Measurements from ENCODE around the gene SGCD. TPM values are rescaled to one million over a fixed set of nuclear protein-coding genes. Genes with fewer than 3 reads are reported as not detected.

Gene SGCD
- total and polyA plus RNA-seq, 9 of the 15 experiments (the other 6 are each of a cell fraction or from before 2014, with no cell fraction given), result not detected

DNA sequence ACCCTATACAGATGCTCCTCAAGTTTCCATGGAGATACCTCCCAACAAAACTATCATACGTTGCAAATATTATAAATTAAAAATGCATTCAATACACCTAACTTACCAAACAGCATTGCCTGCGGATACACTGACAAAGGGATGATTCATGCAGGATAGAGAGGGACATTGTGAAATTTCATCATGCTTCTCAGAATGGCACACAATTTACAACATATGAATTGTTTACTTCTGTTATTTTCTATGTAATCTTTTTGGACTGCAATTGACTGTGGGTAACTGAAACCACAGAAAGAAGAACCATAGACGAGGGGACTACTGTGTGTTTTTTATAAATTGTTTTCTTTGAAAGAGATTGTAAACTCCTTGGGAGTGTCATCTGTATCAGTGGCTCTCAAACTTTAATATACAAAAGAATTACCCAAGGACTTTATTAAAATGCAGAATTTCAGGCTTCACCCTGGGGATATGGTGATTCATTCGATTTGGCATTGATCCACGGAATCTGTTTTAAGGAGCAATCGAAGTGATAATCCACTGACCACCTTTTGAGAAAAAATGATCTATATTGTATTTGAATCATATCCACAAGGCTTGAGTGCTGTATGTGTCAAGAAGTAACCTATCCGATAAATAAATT lies 146.4 kb downstream of the SGCD start:
- FAIRE-seq (no peak), DNase-seq (ENCODE audit: extremely low read depth in 1 of 4, low spot score in 3 of 4) (no peak), ATAC-seq (no peak)
- in situ Hi-C loops (cut with MboI) (no loop called here), intact Hi-C loops (cut with micrococcal nuclease) (no loop called here)
- BruUV-seq (replicated peaks), result no TSS peak
- ChIA-PET POLR2A (no interaction called here), CTCF (ENCODE audit: low intra/inter-chr PET ratio) (no interaction called here)
- TF ChIP-seq ZNF436 (CRISPR knock-in tag; IDR thresholded peaks at IDR 0.05) (no peak), FOXA1 (IDR thresholded peaks at IDR 0.05; ENCODE audit: borderline replicate concordance) (no peak), ZKSCAN3 (CRISPR knock-in tag; IDR thresholded peaks at IDR 0.05) (no peak), ZNF57 (CRISPR knock-in tag; IDR thresholded peaks at IDR 0.05) (no peak), TBL1XR1 (IDR thresholded peaks at IDR 0.05; ENCODE audit: low read length in 2 of 2) (no peak), RAD51 (IDR thresholded peaks at IDR 0.05; ENCODE audit: borderline replicate concordance, low read depth) (no peak), ILK (tag; IDR thresholded peaks at IDR 0.05; ENCODE audit: borderline replicate concordance, low read depth) (no peak), ARID1B (IDR thresholded peaks at IDR 0.05) (no peak), HMBOX1 (IDR thresholded peaks at IDR 0.05) (no peak), TCFL5 (CRISPR knock-in tag; conservative IDR thresholded peaks at IDR 0.05) (no peak), HDAC2 (IDR thresholded peaks at IDR 0.05) (no peak), ZNF583 (CRISPR knock-in tag; IDR thresholded peaks at IDR 0.05) (no peak), ZNF212 (CRISPR knock-in tag; IDR thresholded peaks at IDR 0.05) (no peak), SMAD3 (CRISPR knock-in tag; conservative IDR thresholded peaks at IDR 0.05) (no peak), FIP1L1 (IDR thresholded peaks at IDR 0.05; ENCODE audit: low read depth, low read length, poor library complexity, severe bottlenecking) (no peak), ZNF274 (IDR thresholded peaks at IDR 0.05; ENCODE audit: borderline replicate concordance, low read depth, low read length) (no peak), PHF20 (IDR thresholded peaks at IDR 0.05; ENCODE audit: partially characterized antibody) (no peak)
- TF ChIP-seq, protein P1, sequence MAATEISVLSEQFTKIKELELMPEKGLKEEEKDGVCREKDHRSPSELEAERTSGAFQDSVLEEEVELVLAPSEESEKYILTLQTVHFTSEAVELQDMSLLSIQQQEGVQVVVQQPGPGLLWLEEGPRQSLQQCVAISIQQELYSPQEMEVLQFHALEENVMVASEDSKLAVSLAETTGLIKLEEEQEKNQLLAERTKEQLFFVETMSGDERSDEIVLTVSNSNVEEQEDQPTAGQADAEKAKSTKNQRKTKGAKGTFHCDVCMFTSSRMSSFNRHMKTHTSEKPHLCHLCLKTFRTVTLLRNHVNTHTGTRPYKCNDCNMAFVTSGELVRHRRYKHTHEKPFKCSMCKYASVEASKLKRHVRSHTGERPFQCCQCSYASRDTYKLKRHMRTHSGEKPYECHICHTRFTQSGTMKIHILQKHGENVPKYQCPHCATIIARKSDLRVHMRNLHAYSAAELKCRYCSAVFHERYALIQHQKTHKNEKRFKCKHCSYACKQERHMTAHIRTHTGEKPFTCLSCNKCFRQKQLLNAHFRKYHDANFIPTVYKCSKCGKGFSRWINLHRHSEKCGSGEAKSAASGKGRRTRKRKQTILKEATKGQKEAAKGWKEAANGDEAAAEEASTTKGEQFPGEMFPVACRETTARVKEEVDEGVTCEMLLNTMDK (IDR thresholded peaks at IDR 0.05; ENCODE audit: borderline replicate concordance, insufficient read depth, low read depth, low read length, poor library complexity, severe bottlenecking), result no peak
- Histone ChIP-seq H3K4me2 (ENCODE audit: insufficient read depth, low read length) (no peak overlapping the region), H3K9ac (ENCODE audit: insufficient read depth in 1 of 2, low read depth in 2 of 2, low read length in 2 of 2) (no peak overlapping the region), H3K79me2 (ENCODE audit: control insufficient read depth, insufficient read depth, low read length) (no peaks in the 10 kb centered on the region), H3K4me1 (replicated peaks in 1 of 2; ENCODE audit: control insufficient read depth in 2 of 2, insufficient read depth in 2 of 2, low read length in 2 of 2) (no peaks in the 10 kb centered on the region), H3K36me3 (ENCODE audit: control insufficient read depth, insufficient read depth, low read length) (no peaks in the 10 kb centered on the region), H3K27me3 (ENCODE audit: control insufficient read depth in 2 of 2, insufficient read depth in 2 of 2, low read length in 2 of 2) (no peaks in the 10 kb centered on the region), H4K20me1 (replicated peaks; ENCODE audit: control insufficient read depth, insufficient read depth, low read length) (no peaks in the 10 kb centered on the region), H3K4me3 (no peak overlapping the region), H2AFZ (ENCODE audit: low read depth, low read length) (no peak overlapping the region), H3K27ac (ENCODE audit: extremely low read depth, low read depth, low read length) (no peak overlapping the region), H3K9me3 (replicated peaks; ENCODE audit: control insufficient read depth, insufficient read depth, low read depth, low read length) (no peaks in the 10 kb centered on the region), H3K9me1 (ENCODE audit: control insufficient read depth, insufficient read depth, low read length) (no peaks in the 10 kb centered on the region)
- WGBS (ENCODE audit: insufficient coverage, low coverage, missing lambda C conversion rate), result 0% methylated on average over 7 of the region's 7 CpGs
